Kidney (tissue), 14 donors: Measurements from ENCODE around the gene BABAM1. TPM values are rescaled to one million over a fixed set of nuclear protein-coding genes. Genes with fewer than 3 reads are reported as not detected.

Source experiments
- DNase-seq, 5 donors: peaks; one replicate each; pipeline ENCODE4 v3.0.0-alpha.2; 2013 to 2020
- FAIRE-seq: peaks from 2 replicates; lab custom pipeline; 2012; peaks lifted over from hg19 to GRCh38; lab: Jason Lieb, UNC
- H3K27ac ChIP-seq, 2 donors: one replicate each; pipeline ENCODE4 v1.7.0; 2013; ENCODE audit warnings: low read depth in 2 of 2, low read length in 2 of 2, inconsistent platforms in 1 of 2
- H3K27me3 ChIP-seq: one replicate; pipeline ENCODE4 v1.7.1; 2013; ENCODE audit warnings: low read length, inconsistent platforms; ENCODE audit not compliant: control insufficient read depth, insufficient read depth
- H3K36me3 ChIP-seq, 3 donors: one replicate each; pipeline versions ENCODE4 v1.7.0 to v1.7.1; 2013; ENCODE audit warnings: low read length in 3 of 3, control low read depth in 1 of 3, inconsistent platforms in 1 of 3; ENCODE audit not compliant: insufficient read depth in 3 of 3, control insufficient read depth in 2 of 3
- H3K4me1 ChIP-seq, 3 donors: one replicate each; pipeline versions ENCODE4 v1.7.0 to v1.7.1; 2013; ENCODE audit warnings: low read length in 3 of 3, inconsistent platforms in 1 of 3, low read depth in 1 of 3; ENCODE audit not compliant: control insufficient read depth in 2 of 3, insufficient read depth in 2 of 3
- H3K4me3 ChIP-seq, 3 donors: one replicate each; pipeline versions ENCODE4 v1.7.0 to v1.8.1; 2013; ENCODE audit warnings: low read length in 3 of 3, control low read depth in 1 of 3, inconsistent platforms in 1 of 3
- H3K9ac ChIP-seq, 3 donors: one replicate each; pipeline versions ENCODE4 v1.7.0 to v1.7.1; 2013; ENCODE audit warnings: low read length in 3 of 3, control low read depth in 1 of 3, inconsistent platforms in 1 of 3
- H3K9me3 ChIP-seq, 3 donors: one replicate each; pipeline versions ENCODE4 v1.7.0 to v1.7.1; 2013; ENCODE audit warnings: low read length in 3 of 3, control low read depth in 1 of 3, inconsistent platforms in 1 of 3; ENCODE audit not compliant: control insufficient read depth in 2 of 3, insufficient read depth in 1 of 3
- CTCF ChIP-seq: IDR thresholded peaks from 3 replicates; pipeline ENCODE4 v1.5.1; 2012; ENCODE audit warnings: mild to moderate bottlenecking, moderate library complexity, borderline replicate concordance; ENCODE audit not compliant: insufficient read depth; ENCODE audit errors: extremely low read depth
- intact Hi-C: fragments of 100-400 bp; cut with DNase I; formaldehyde crosslinking; loops from one replicate; pipeline ENCODE4 v1.11.1; 2022
- polyA plus RNA-seq: library from polyadenylated mRNA; stranded (reverse); fragments of 350-450 nt; fragmentation: Illumina TruSeq; extraction: RNeasy Lipid Tissue Mini Kit (QIAGEN cat#74804); gene quantifications from one replicate; pipeline ENCODE4 v1.2.3, GENCODE V29; 2014; ENCODE audit warnings: low read depth, low replicate concordance; ENCODE audit not compliant: insufficient read depth
- total RNA-seq: library from RNA; stranded (reverse); fragmentation: NEBNext Ultra II Directional; extraction: Animal tissue kit (Norgen Biotek cat#: 25700); gene quantifications from one replicate; pipeline ENCODE4 v1.2.1, GENCODE V29; 2021
- donor health status: control.
- donor health status: control.
- donor health status: control.
- donor health status: control.
- donor health status: control.
- donor health status: DM: yes; HTN: yes; CAD: no.
- donor health status: Normal renal cell carcinoma (clear cell type).

BABAM1 gene
- total and polyA plus RNA-seq, 2 donors from 2014 or later: 69.4 to 105 TPM

DNA sequence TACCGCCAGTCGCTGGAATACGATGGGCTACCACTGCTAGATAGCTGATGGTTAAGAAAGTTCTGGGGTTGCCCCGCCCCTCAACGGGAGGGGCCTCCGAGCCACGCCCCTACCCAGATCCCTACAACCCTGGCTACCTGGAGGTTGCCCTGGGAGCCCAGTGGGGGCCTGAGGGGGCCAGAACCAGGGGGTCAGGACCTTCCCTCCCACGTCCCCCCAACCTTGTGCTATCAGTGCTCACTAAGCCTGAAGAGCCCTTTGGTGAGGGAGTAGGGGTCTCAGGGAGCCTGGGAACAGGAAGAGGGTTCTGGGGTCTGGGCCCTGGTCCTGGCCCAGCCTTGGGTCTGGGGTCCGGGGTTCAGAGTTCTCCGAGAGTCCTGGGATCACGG, 32.3 kb upstream of the BABAM1 start:
- H3K9ac ChIP-seq: peak overlapping the region in 1 of 3 donors; percentile 26
- FAIRE-seq (no peak), DNase-seq (peak in 4 of 5 donors; percentile 31 to 77 (median 54))
- H3K36me3 ChIP-seq: peaks cover 0 to 14% (median 5%) of the 10 kb centered on the region in 3 donors
- intact Hi-C loops: no loop called here
- no peak for TF ChIP-seq CTCF
- peaks cover 0 to 16% (median 6%) of the 10 kb centered on the region in 3 donors for H3K4me1 ChIP-seq
- peak overlapping the region in 2 of 3 donors; percentile 7 to 29 for H3K4me3 ChIP-seq
- no peak overlapping the region for H3K27ac ChIP-seq
- H3K9me3 ChIP-seq: no peaks in the 10 kb centered on the region
- H3K27me3 ChIP-seq: no peaks in the 10 kb centered on the region

DNA sequence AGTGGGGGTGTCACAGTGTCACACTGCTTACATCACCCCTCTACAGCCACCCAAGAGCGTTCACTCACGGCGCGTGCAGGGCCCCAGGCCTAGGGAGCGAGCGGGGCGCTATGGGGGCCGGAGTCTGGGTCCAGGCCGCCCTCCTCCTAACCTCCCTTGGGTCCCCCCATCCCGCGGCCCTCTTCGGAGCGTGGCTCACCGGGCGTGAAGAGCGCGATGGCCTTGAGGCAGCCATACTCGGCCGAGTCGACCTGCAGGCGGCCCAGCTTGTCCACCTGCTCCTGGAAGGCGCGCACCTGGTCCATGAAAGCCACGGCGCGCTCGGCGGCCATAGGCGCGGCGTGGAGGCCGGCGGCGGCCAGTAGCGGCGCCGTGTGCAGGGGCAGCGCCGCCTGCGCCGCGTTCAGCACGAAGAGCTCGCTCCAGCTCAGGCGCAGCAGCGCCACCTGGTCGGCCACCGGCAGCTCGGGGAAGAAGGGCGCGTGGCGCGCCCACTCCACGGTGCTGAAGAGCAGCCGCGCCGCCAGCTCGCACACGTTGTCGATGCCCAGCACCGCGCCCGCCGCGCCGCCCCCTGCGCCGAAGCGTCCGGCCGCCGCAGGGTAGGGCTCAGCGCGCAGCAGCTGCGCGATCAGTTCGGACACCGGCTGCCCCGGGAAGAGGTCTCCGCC, 31.8 kb upstream of the BABAM1 start:
- peak overlapping the region; percentile 6 to 29 (median 7) for H3K4me3 ChIP-seq

GRCh38 chr19:17235971-17236777, 31.1 kb upstream of the BABAM1 start:
- Histone ChIP-seq H3K4me3 (no peak overlapping the region), H3K27ac (peak overlapping the region in 1 of 2 donors; percentile 75), H3K4me1 (peaks cover 0 to 16% (median 6%) of the 10 kb centered on the region in 3 donors), H3K36me3 (peaks cover 0 to 16% (median 5%) of the 10 kb centered on the region in 3 donors), H3K9ac (no peak overlapping the region), H3K9me3 (no peaks in the 10 kb centered on the region), H3K27me3 (no peaks in the 10 kb centered on the region)
- TF ChIP-seq CTCF: no peak
- DNase-seq (peak in 3 of 5 donors; percentile 44 to 80 (median 75)), FAIRE-seq (no peak)
- intact Hi-C loops: no loop called here

More for the DNA sequence above, 31.8 kb upstream of the BABAM1 start:
- peak; percentile 53 for TF ChIP-seq CTCF
- Histone ChIP-seq H3K36me3 (peaks cover 0 to 18% (median 5%) of the 10 kb centered on the region in 3 donors), H3K9ac (peak overlapping the region in 1 of 3 donors; percentile 26), H3K27me3 (no peaks in the 10 kb centered on the region), H3K27ac (peak overlapping the region; percentile 67 to 75), H3K4me1 (peaks cover 0 to 16% (median 6%) of the 10 kb centered on the region in 3 donors), H3K9me3 (no peaks in the 10 kb centered on the region)
- intact Hi-C loops: no loop called here
- peak; percentile 71 to 91 (median 82) for DNase-seq
- no peak for FAIRE-seq
